ENCODE data around the gene APBA2. TPM values are rescaled to one million over a fixed set of nuclear protein-coding genes. Genes with fewer than 3 reads are reported as not detected.
A peak's percentile ranks its signal among the peaks of the same experiment; 100 is the strongest.
"Not testable (repeated sequence)": the region's sequence is repeated elsewhere in the genome, so short reads cannot be mapped to it uniquely, and the experiment has no call there.

APBA2 gene
- total RNA-seq, 2 donors from 2014 or later = 11.8 to 16.4 TPM

- Mint-ChIP-seq H3K36me3 (peaks cover 18 to 24% of the 10 kb centered on the region in 2 donors), H3K9me3 (peaks cover 5 to 7% of the 10 kb centered on the region in 2 donors), H3K27ac (peak overlapping the region in 1 of 2 donors; percentile 70)
- ATAC-seq (no peak), DNase-seq (ENCODE audit: low spot score in 2 of 2) (no peak)
Measured at GRCh38 chr15:29032229-29032625, 146.5 kb downstream of the APBA2 start.

- Mint-ChIP-seq H3K9me3 (peaks cover 5 to 7% of the 10 kb centered on the region in 2 donors), H3K36me3 (peaks cover 21 to 24% of the 10 kb centered on the region in 2 donors), H3K27ac (no peak overlapping the region)
- DNase-seq (ENCODE audit: low spot score in 2 of 2) (no peak), ATAC-seq (no peak)
Measured at GRCh38 chr15:29032751-29033150, 147.0 kb downstream of the APBA2 start.

GRCh38 chr15:29034151-29034550, 148.4 kb downstream of the APBA2 start:
- Mint-ChIP-seq H3K36me3 (peaks cover 18 to 21% of the 10 kb centered on the region in 2 donors), H3K27ac (no peak overlapping the region), H3K9me3 (peaks cover 5 to 7% of the 10 kb centered on the region in 2 donors)
- DNase-seq (ENCODE audit: low spot score in 2 of 2) = no peak
- ATAC-seq = no peak

GRCh38 chr15:29034593-29035335, 149.0 kb downstream of the APBA2 start:
- H3K36me3 Mint-ChIP-seq = peaks cover 18 to 21% of the 10 kb centered on the region in 2 donors
- no peak for DNase-seq (ENCODE audit: low spot score in 2 of 2)
- peaks cover 5 to 7% of the 10 kb centered on the region in 2 donors for H3K9me3 Mint-ChIP-seq
- no peak for ATAC-seq
- H3K27ac Mint-ChIP-seq = peak overlapping the region in 1 of 2 donors; percentile 87

- Mint-ChIP-seq H3K27ac (no peak overlapping the region), H3K9me3 (peaks cover 5 to 7% of the 10 kb centered on the region in 2 donors), H3K36me3 (peaks cover 15 to 17% of the 10 kb centered on the region in 2 donors)
- no peak for DNase-seq (ENCODE audit: low spot score in 2 of 2)
- no peak for ATAC-seq
Measured at GRCh38 chr15:29035336-29036285, 149.8 kb downstream of the APBA2 start.

- ATAC-seq (no peak), DNase-seq (ENCODE audit: low spot score in 2 of 2) (no peak)
- Mint-ChIP-seq H3K27ac (no peak overlapping the region), H3K36me3 (peaks cover 0 to 5% of the 10 kb centered on the region in 2 donors), H3K9me3 (no peaks in the 10 kb centered on the region)
Measured at GRCh38 chr15:29037997-29038705, 152.4 kb downstream of the APBA2 start.

- Mint-ChIP-seq H3K9me3 (no peaks in the 10 kb centered on the region), H3K36me3 (peaks cover 0 to 5% of the 10 kb centered on the region in 2 donors), H3K27ac (peak overlapping the region in 1 of 2 donors; percentile 68)
- DNase-seq (ENCODE audit: low spot score in 2 of 2) (peak in 1 of 2 donors; percentile 44), ATAC-seq (peak; percentile 92 to 95)
Measured at GRCh38 chr15:29039466-29040369, 153.9 kb downstream of the APBA2 start.

GRCh38 chr15:29040370-29040751, 154.6 kb downstream of the APBA2 start:
- no peaks in the 10 kb centered on the region for H3K9me3 Mint-ChIP-seq
- peak overlapping the region in 1 of 2 donors; percentile 68 for H3K27ac Mint-ChIP-seq
- H3K36me3 Mint-ChIP-seq = peaks cover 0 to 5% of the 10 kb centered on the region in 2 donors
- no peak for DNase-seq (ENCODE audit: low spot score in 2 of 2)
- ATAC-seq = no peak

- Mint-ChIP-seq H3K27ac (peak overlapping the region in 1 of 2 donors; percentile 72), H3K9me3 (no peaks in the 10 kb centered on the region), H3K36me3 (peaks cover 0 to 4% of the 10 kb centered on the region in 2 donors)
- no peak for DNase-seq (ENCODE audit: low spot score in 2 of 2)
- ATAC-seq = no peak
Measured at GRCh38 chr15:29043736-29044502, 158.1 kb downstream of the APBA2 start.

- ATAC-seq (no peak), DNase-seq (ENCODE audit: low spot score in 2 of 2) (no peak)
- Mint-ChIP-seq H3K27ac (peak overlapping the region in 1 of 2 donors; percentile 72), H3K9me3 (no peaks in the 10 kb centered on the region), H3K36me3 (peaks cover 0 to 6% of the 10 kb centered on the region in 2 donors)
Measured at GRCh38 chr15:29044503-29044901, 158.7 kb downstream of the APBA2 start.

GRCh38 chr15:29045161-29045560, 159.4 kb downstream of the APBA2 start:
- not testable (repeated sequence) for DNase-seq (ENCODE audit: low spot score in 2 of 2); H3K9me3 Mint-ChIP-seq; ATAC-seq; H3K36me3 Mint-ChIP-seq
- peak overlapping the region; percentile 50 to 72 for H3K27ac Mint-ChIP-seq

- H3K36me3 Mint-ChIP-seq = peaks cover 0 to 9% of the 10 kb centered on the region in 2 donors
- ATAC-seq = peak; percentile 100
- H3K27ac Mint-ChIP-seq = peak overlapping the region; percentile 50 to 72
- DNase-seq (ENCODE audit: low spot score in 2 of 2) = peak in 1 of 2 donors; percentile 42
- H3K9me3 Mint-ChIP-seq = no peaks in the 10 kb centered on the region
Measured at GRCh38 chr15:29045717-29046116, 159.9 kb downstream of the APBA2 start.

GRCh38 chr15:29046281-29046810, 160.6 kb downstream of the APBA2 start:
- ATAC-seq = no peak
- DNase-seq (ENCODE audit: low spot score in 2 of 2) = no peak
- no peaks in the 10 kb centered on the region for H3K9me3 Mint-ChIP-seq
- peak overlapping the region in 1 of 2 donors; percentile 44 for H3K27ac Mint-ChIP-seq
- peaks cover 0 to 9% of the 10 kb centered on the region in 2 donors for H3K36me3 Mint-ChIP-seq

GRCh38 chr15:29046977-29047376, 161.2 kb downstream of the APBA2 start:
- DNase-seq (ENCODE audit: low spot score in 2 of 2) = no peak
- no peak for ATAC-seq
- Mint-ChIP-seq H3K9me3 (no peaks in the 10 kb centered on the region), H3K36me3 (peaks cover 0 to 9% of the 10 kb centered on the region in 2 donors), H3K27ac (no peak overlapping the region)

GRCh38 chr15:29048011-29048410, 162.2 kb downstream of the APBA2 start:
- ATAC-seq (no peak), DNase-seq (ENCODE audit: low spot score in 2 of 2) (no peak)
- H3K27ac Mint-ChIP-seq = no peak overlapping the region
- peaks cover under 1 to 11% of the 10 kb centered on the region in 2 donors for H3K36me3 Mint-ChIP-seq
- H3K9me3 Mint-ChIP-seq = no peaks in the 10 kb centered on the region

Measured in activated naive CD4-positive, alpha-beta T cell treated with anti-CD3 and anti-CD28 coated beads, Interleukin-2, amount 50 U/mL, for 72 hours (primary cell).